Neural progenitor cell (in vitro differentiated cells): ENCODE results near the gene ANK3.

Experiments used
- CTCF ChIP-seq: fragments of 200-600 bp; sonication (generic); IDR thresholded peaks from 2 replicates; pipeline ENCODE4 v1.5.1; 2017; ENCODE audit warnings: antibody characterized with exemption, mild to moderate bottlenecking
- EZH2 ChIP-seq: fragments of 200-600 bp; sonication (generic); IDR thresholded peaks from 2 replicates; pipeline ENCODE4 v1.6.1; 2017; ENCODE audit warnings: antibody characterized with exemption, mild to moderate bottlenecking, moderate library complexity
- EZH2phosphoT487 ChIP-seq: fragments of 200-600 bp; sonication (generic); IDR thresholded peaks from 2 replicates; pipeline ENCODE4 v1.6.1; 2017; ENCODE audit warnings: antibody characterized with exemption

- TF ChIP-seq CTCF (no peak), EZH2 (no peak), EZH2phosphoT487 (no peak)
Measured at GRCh38 chr10:60266513-60266912, 123.2 kb downstream of the ANK3 start.
